Endodermal cell (in vitro differentiated cells): ENCODE data around the gene VEGFA. TPM values are rescaled to one million over a fixed set of nuclear protein-coding genes. Genes with fewer than 3 reads are reported as not detected.

Source experiments
- DNase-seq: peaks from one replicate; pipeline ENCODE4 v3.0.0-alpha.2; 2017
- H3K27ac ChIP-seq: 2 replicates; pipeline ENCODE4 v1.5.1; 2013; ENCODE audit warnings: mild to moderate bottlenecking, low read depth, low read length, moderate library complexity
- H3K27me3 ChIP-seq: 2 replicates; pipeline ENCODE4 v1.6.1; 2013; ENCODE audit warnings: mild to moderate bottlenecking, low read length, moderate library complexity; ENCODE audit not compliant: insufficient read depth, control insufficient read depth, poor library complexity, severe bottlenecking
- H3K36me3 ChIP-seq: 2 replicates; pipeline ENCODE4 v1.7.0; 2013; ENCODE audit warnings: mild to moderate bottlenecking, low read length, moderate library complexity; ENCODE audit not compliant: control insufficient read depth, insufficient read depth
- H3K4me1 ChIP-seq: one replicate; pipeline ENCODE4 v1.7.0; 2013; ENCODE audit warnings: low read length; ENCODE audit not compliant: control insufficient read depth, insufficient read depth
- H3K4me3 ChIP-seq: 2 replicates; pipeline ENCODE4 v1.5.1; 2013; ENCODE audit warnings: mild to moderate bottlenecking, low read length, moderate library complexity
- H3K9ac ChIP-seq: 2 replicates; pipeline ENCODE4 v1.6.1; 2013; ENCODE audit warnings: mild to moderate bottlenecking, low read length, moderate library complexity; ENCODE audit not compliant: poor library complexity, severe bottlenecking; ENCODE audit errors: extremely low read depth
- H3K9me3 ChIP-seq: 2 replicates; pipeline ENCODE4 v1.6.1; 2013; ENCODE audit warnings: mild to moderate bottlenecking, low read length, moderate library complexity; ENCODE audit not compliant: control insufficient read depth
- H3K27ac Mint-ChIP-seq: 2 replicates; pipeline ENCODE4 v1.8.0; 2020; ENCODE audit warnings: mixed read lengths
- H3K27me3 Mint-ChIP-seq: 2 replicates; pipeline ENCODE4 v1.8.0; 2021; ENCODE audit warnings: mild to moderate bottlenecking, mixed read lengths; ENCODE audit not compliant: insufficient read depth
- H3K36me3 Mint-ChIP-seq: 2 replicates; pipeline ENCODE4 v1.8.0; 2020; ENCODE audit warnings: low read depth, mixed read lengths
- H3K4me1 Mint-ChIP-seq: 2 replicates; pipeline ENCODE4 v1.8.0; 2020; ENCODE audit warnings: mixed read lengths
- H3K4me3 Mint-ChIP-seq: 2 replicates; pipeline ENCODE4 v1.8.0; 2020; ENCODE audit warnings: mild to moderate bottlenecking, moderate library complexity, mixed read lengths
- H3K9me3 Mint-ChIP-seq: 2 replicates; pipeline ENCODE4 v1.8.0; 2020; ENCODE audit warnings: mild to moderate bottlenecking, mixed read lengths
- CTCF ChIP-seq: fragments of 200-600 bp; sonication (generic); conservative IDR thresholded peaks from 2 replicates; pipeline ENCODE4 v1.5.0; 2021; ENCODE audit warnings: antibody characterized with exemption, mild to moderate bottlenecking
- WGBS, 2 experiments: methylation state at CpG; one replicate each; pipeline versions ENCODE4 v1.1.5 to v1.1.7; 2013; ENCODE audit warnings: missing lambda C conversion rate in 2 of 2, mixed read lengths in 1 of 2; ENCODE audit not compliant: insufficient coverage in 1 of 2, insufficient read length in 1 of 2; 5-methylcytosine and 5-hydroxymethylcytosine counted together
- total RNA-seq, 2 donors: library from RNA; stranded (reverse); fragmentation: NEBNext Ultra II Directional in 1 of 2; extraction: Animal tissue kit (Norgen Biotek cat#: 25700) in 1 of 2; gene quantifications; 2 replicates in 1 of 2; 3 replicates in 1 of 2; pipeline ENCODE4 v1.2.1, GENCODE V29; 2021

VEGFA gene
- total RNA-seq, 2 donors from 2014 or later = 163 to 254 TPM

- no peak overlapping the region for H3K9ac ChIP-seq
- no peaks in the 10 kb centered on the region for H3K27me3 ChIP-seq
- no peak overlapping the region for H3K4me3 ChIP-seq
- H3K9me3 ChIP-seq = peaks cover 6% of the 10 kb centered on the region
- Mint-ChIP-seq H3K9me3 (peaks cover 11% of the 10 kb centered on the region), H3K4me3 (no peak overlapping the region), H3K27me3 (no peaks in the 10 kb centered on the region), H3K27ac (no peak overlapping the region), H3K36me3 (no peaks in the 10 kb centered on the region), H3K4me1 (peaks cover 8% of the 10 kb centered on the region)
- TF ChIP-seq CTCF = no peak
- H3K36me3 ChIP-seq = no peaks in the 10 kb centered on the region
- DNase-seq = peak; percentile 29
- no peak overlapping the region for H3K27ac ChIP-seq
- H3K4me1 ChIP-seq = peaks cover 9% of the 10 kb centered on the region
- 85 to 89% methylated on average over 5 to 7 of the region's 7 CpGs for WGBS, 2 experiments
Measured at GRCh38 chr6:43725643-43726580, 44.1 kb upstream of the VEGFA start.

GRCh38 chr6:43727634-43728033, 42.4 kb upstream of the VEGFA start:
- H3K4me3 Mint-ChIP-seq = no peak overlapping the region
- no peak overlapping the region for H3K27ac ChIP-seq
- H3K9ac ChIP-seq = no peak overlapping the region
- 80 to 87% methylated on average over 3 of the region's 3 CpGs for WGBS, 2 experiments
- no peak overlapping the region for H3K27ac Mint-ChIP-seq
- peaks cover 22% of the 10 kb centered on the region for H3K9me3 Mint-ChIP-seq
- H3K36me3 Mint-ChIP-seq = no peaks in the 10 kb centered on the region
- no peaks in the 10 kb centered on the region for H3K36me3 ChIP-seq
- H3K27me3 Mint-ChIP-seq = no peaks in the 10 kb centered on the region
- H3K9me3 ChIP-seq = peaks cover 17% of the 10 kb centered on the region
- H3K4me1 Mint-ChIP-seq = peaks cover 8% of the 10 kb centered on the region
- H3K27me3 ChIP-seq = no peaks in the 10 kb centered on the region
- no peak overlapping the region for H3K4me3 ChIP-seq
- no peak for TF ChIP-seq CTCF
- DNase-seq = peak; percentile 8
- peaks cover 9% of the 10 kb centered on the region for H3K4me1 ChIP-seq

GRCh38 chr6:43728586-43728985, 41.4 kb upstream of the VEGFA start:
- no peak overlapping the region for H3K4me3 Mint-ChIP-seq
- WGBS, 2 experiments = 94% methylated on average over 2 of the region's 2 CpGs; no CpG with 5 or more reads in 1 of the 2 experiments
- H3K27me3 Mint-ChIP-seq = no peaks in the 10 kb centered on the region
- H3K36me3 ChIP-seq = no peaks in the 10 kb centered on the region
- no peak overlapping the region for H3K9ac ChIP-seq
- DNase-seq = peak; percentile 13
- no peak overlapping the region for H3K4me3 ChIP-seq
- no peaks in the 10 kb centered on the region for H3K36me3 Mint-ChIP-seq
- H3K4me1 Mint-ChIP-seq = peaks cover 12% of the 10 kb centered on the region
- H3K9me3 Mint-ChIP-seq = peaks cover 22% of the 10 kb centered on the region
- peaks cover 17% of the 10 kb centered on the region for H3K9me3 ChIP-seq
- H3K27ac ChIP-seq = no peak overlapping the region
- H3K4me1 ChIP-seq = peaks cover 9% of the 10 kb centered on the region
- no peaks in the 10 kb centered on the region for H3K27me3 ChIP-seq
- H3K27ac Mint-ChIP-seq = no peak overlapping the region
- no peak for TF ChIP-seq CTCF
